Stimulated activated memory B cell treated with anti-CD40 and anti-IgM and Interleukin-4, amounts not matched to agents 10 μg/mL and 1 μg/mL and 100 μg/mL, for 72 hours (primary cell): ENCODE results near the gene NOD1.
"Not testable (repeated sequence)": the region's sequence is repeated elsewhere in the genome, so short reads cannot be mapped to it uniquely, and the experiment has no call there.

Source experiments
- ATAC-seq: fragments of 150-1000 bp; cut with Tn5 transposase; 2 replicates; pipeline ENCODE4 v1.10.0; 2021
- H3K27ac Mint-ChIP-seq: one replicate; pipeline ENCODE4 v1.8.0; 2022; ENCODE audit warnings: mild to moderate bottlenecking, mixed read lengths
- H3K27me3 Mint-ChIP-seq: one replicate; pipeline ENCODE4 v1.8.0; 2022; ENCODE audit warnings: mixed read lengths
- H3K36me3 Mint-ChIP-seq: one replicate; pipeline ENCODE4 v1.8.0; 2022; ENCODE audit warnings: mixed read lengths
- H3K4me1 Mint-ChIP-seq: one replicate; pipeline ENCODE4 v1.8.0; 2022; ENCODE audit warnings: mixed read lengths
- H3K4me3 Mint-ChIP-seq: one replicate; pipeline ENCODE4 v1.8.0; 2022; ENCODE audit warnings: mild to moderate bottlenecking, moderate library complexity, mixed read lengths
- H3K9me3 Mint-ChIP-seq: one replicate; pipeline ENCODE4 v1.8.0; 2022; ENCODE audit warnings: mixed read lengths

Gene NOD1, protein sequence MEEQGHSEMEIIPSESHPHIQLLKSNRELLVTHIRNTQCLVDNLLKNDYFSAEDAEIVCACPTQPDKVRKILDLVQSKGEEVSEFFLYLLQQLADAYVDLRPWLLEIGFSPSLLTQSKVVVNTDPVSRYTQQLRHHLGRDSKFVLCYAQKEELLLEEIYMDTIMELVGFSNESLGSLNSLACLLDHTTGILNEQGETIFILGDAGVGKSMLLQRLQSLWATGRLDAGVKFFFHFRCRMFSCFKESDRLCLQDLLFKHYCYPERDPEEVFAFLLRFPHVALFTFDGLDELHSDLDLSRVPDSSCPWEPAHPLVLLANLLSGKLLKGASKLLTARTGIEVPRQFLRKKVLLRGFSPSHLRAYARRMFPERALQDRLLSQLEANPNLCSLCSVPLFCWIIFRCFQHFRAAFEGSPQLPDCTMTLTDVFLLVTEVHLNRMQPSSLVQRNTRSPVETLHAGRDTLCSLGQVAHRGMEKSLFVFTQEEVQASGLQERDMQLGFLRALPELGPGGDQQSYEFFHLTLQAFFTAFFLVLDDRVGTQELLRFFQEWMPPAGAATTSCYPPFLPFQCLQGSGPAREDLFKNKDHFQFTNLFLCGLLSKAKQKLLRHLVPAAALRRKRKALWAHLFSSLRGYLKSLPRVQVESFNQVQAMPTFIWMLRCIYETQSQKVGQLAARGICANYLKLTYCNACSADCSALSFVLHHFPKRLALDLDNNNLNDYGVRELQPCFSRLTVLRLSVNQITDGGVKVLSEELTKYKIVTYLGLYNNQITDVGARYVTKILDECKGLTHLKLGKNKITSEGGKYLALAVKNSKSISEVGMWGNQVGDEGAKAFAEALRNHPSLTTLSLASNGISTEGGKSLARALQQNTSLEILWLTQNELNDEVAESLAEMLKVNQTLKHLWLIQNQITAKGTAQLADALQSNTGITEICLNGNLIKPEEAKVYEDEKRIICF

DNA sequence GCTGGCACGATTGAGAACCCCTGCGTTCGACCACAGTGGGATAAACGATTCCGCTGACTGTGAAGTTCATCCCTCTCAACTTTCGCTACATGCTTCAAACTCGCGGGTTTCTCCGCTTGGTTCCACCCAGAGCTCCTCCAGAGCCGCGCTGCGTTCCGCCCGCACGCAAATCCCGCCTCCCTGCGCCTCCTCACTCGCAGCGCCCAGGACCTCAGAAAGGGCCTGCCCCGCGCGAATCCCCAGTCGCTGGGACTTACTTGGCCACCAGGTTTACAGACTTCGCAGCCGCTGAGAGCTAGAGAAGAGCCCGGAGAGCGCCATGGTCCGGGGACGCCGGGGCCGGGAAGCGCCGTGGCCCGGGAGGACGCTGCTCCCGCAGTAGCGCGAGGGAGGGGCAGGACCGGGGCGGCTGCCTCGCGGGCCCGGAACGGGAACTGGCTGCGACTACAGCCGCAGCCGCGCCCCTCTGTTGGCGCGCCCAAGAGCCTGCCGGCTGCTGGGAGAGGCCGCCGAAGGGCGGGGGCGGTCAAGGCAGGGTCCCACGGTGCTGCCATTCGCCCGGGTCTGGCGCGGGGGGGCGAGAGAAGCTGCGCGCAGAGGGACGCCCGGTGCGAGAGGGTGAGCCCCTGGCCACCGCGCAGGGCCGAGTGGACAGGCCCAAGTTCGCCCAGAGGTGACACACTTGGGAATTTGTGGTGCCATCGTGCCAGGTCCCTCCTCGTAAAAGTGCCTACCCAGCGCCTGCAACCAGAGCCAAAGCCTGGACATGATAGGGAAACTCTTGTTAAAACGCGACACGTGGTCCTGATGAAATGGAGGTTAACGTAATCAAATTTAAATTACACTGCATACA is at the start of gene NOD1:
Gene NOD1 (minus strand): TSS at position 436 of the 853 bp plus-strand sequence. CDS start 21,863 bp downstream, outside the sequence.
- H3K27ac Mint-ChIP-seq = no peak within 1 kb of the TSS
- peaks cover 7% of the 10 kb centered on the region for H3K36me3 Mint-ChIP-seq
- H3K9me3 Mint-ChIP-seq = no peaks in the 10 kb centered on the region
- ATAC-seq = peak; percentile 96
- H3K27me3 Mint-ChIP-seq = no peaks in the 10 kb centered on the region
- H3K4me3 Mint-ChIP-seq = peak within 1 kb of the TSS; percentile 93
- peaks cover 49% of the 10 kb centered on the region for H3K4me1 Mint-ChIP-seq

DNA sequence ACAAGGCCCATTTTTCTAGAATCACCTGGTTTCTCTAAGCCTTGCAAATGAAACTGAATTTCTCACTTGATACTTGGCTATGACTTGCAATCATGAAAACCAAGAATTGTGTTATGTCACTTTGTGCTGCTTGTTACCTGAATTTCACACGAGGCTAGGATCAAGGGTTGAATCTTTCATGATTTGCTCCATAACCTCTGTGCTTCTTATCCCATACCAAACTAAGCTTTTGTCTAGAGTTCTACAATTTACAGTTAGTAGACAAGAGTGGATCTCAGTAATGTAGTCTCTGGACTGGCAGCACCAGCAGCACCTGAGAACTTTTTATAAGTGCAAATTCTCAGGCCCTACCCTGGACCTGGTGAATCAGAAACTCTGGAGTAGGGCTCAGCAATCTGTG is 48.7 kb upstream of the NOD1 start:
- not testable (repeated sequence) for H3K9me3 Mint-ChIP-seq, H3K4me1 Mint-ChIP-seq, H3K27me3 Mint-ChIP-seq, H3K27ac Mint-ChIP-seq, H3K4me3 Mint-ChIP-seq, ATAC-seq
- peaks cover 19% of the 10 kb centered on the region for H3K36me3 Mint-ChIP-seq

DNA sequence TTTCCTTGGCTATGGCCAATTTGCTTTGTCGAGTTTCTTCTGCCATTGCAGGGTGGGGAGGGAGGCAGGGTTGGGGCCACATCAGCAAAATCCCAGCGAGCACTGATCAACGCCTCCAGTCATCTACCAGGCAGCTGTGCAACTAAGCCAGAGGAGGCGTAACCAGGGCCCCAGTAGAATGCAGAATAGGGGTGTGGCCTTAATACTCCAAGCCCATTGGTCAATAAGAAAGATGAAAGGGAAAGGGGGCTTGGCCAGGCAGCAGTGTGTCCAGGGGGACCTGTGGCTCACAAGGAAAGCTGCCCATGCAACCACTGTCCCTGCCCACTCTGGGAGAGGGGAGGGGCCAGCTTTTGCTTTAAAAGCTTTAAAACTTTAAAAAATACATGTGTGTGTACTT is 47.6 kb upstream of the NOD1 start:
- H3K4me1 Mint-ChIP-seq = peaks cover 4% of the 10 kb centered on the region
- no peak overlapping the region for H3K4me3 Mint-ChIP-seq
- no peak for ATAC-seq
- H3K27ac Mint-ChIP-seq = no peak overlapping the region
- H3K27me3 Mint-ChIP-seq = no peaks in the 10 kb centered on the region
- H3K9me3 Mint-ChIP-seq = no peaks in the 10 kb centered on the region
- H3K36me3 Mint-ChIP-seq = peaks cover 20% of the 10 kb centered on the region

GRCh38 chr7:30525429-30525828 is 46.8 kb upstream of the NOD1 start:
- H3K4me1 Mint-ChIP-seq = peaks cover 11% of the 10 kb centered on the region
- peaks cover 20% of the 10 kb centered on the region for H3K36me3 Mint-ChIP-seq
- ATAC-seq = no peak
- H3K27me3 Mint-ChIP-seq = no peaks in the 10 kb centered on the region
- H3K4me3 Mint-ChIP-seq = no peak overlapping the region
- no peak overlapping the region for H3K27ac Mint-ChIP-seq
- no peaks in the 10 kb centered on the region for H3K9me3 Mint-ChIP-seq

DNA sequence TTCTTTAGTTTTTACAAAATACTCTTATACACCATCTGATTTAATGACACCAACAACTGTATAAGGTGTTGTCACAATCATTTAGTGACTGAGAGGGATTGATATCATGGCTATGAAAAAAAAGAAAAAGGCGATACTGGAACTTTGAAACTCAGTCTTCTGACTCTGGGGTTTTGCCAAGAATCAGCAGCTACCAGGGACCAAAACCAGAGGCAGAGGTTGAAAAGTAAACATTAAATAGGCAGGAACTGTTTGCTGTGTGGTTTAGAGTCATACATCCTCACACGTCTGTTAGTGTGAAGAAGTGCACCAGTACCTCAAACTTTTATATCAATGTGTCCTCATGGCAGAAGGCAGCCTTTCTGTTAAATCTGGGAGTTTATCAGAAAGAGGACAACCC is 46.0 kb upstream of the NOD1 start:
- H3K4me1 Mint-ChIP-seq = peaks cover 13% of the 10 kb centered on the region
- no peak overlapping the region for H3K27ac Mint-ChIP-seq
- peaks cover 20% of the 10 kb centered on the region for H3K36me3 Mint-ChIP-seq
- no peaks in the 10 kb centered on the region for H3K27me3 Mint-ChIP-seq
- H3K4me3 Mint-ChIP-seq = no peak overlapping the region
- ATAC-seq = no peak
- no peaks in the 10 kb centered on the region for H3K9me3 Mint-ChIP-seq

DNA sequence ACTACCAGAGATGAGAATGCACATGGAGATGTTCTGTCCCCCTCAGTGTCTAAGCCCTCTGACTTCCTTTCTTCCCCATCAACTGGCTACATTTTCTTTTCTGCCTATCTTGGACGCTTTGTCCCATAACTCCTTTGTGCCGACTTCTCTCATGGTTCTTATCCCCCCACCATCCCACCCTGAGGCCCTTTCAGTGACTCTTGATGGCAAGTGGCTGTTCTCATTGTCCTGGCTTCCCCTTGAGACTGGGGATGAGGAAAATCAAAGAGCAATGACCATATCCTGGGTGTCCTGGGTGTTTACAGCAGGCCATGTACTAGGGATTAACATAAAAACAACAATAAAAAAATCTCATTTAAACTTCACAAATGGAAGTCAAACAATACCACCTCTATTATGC is 44.9 kb upstream of the NOD1 start:
- no peak for ATAC-seq
- no peak overlapping the region for H3K4me3 Mint-ChIP-seq
- H3K36me3 Mint-ChIP-seq = peaks cover 14% of the 10 kb centered on the region
- H3K27ac Mint-ChIP-seq = no peak overlapping the region
- H3K9me3 Mint-ChIP-seq = no peaks in the 10 kb centered on the region
- H3K27me3 Mint-ChIP-seq = no peaks in the 10 kb centered on the region
- H3K4me1 Mint-ChIP-seq = peaks cover 13% of the 10 kb centered on the region

GRCh38 chr7:30522159-30522558 is 43.6 kb upstream of the NOD1 start:
- Mint-ChIP-seq H3K27me3 (no peaks in the 10 kb centered on the region), H3K4me1 (peaks cover 13% of the 10 kb centered on the region), H3K9me3 (no peaks in the 10 kb centered on the region), H3K36me3 (peaks cover 13% of the 10 kb centered on the region), H3K4me3 (no peak overlapping the region), H3K27ac (no peak overlapping the region)
- no peak for ATAC-seq

GRCh38 chr7:30521532-30521931 is 42.9 kb upstream of the NOD1 start:
- Mint-ChIP-seq H3K27me3 (no peaks in the 10 kb centered on the region), H3K36me3 (peaks cover 13% of the 10 kb centered on the region), H3K27ac (no peak overlapping the region), H3K4me1 (peaks cover 13% of the 10 kb centered on the region), H3K9me3 (no peaks in the 10 kb centered on the region), H3K4me3 (no peak overlapping the region)
- no peak for ATAC-seq

- H3K4me1 Mint-ChIP-seq = peaks cover 13% of the 10 kb centered on the region
Measured at GRCh38 chr7:30519122-30519521, 40.5 kb upstream of the NOD1 start.

GRCh38 chr7:30515761-30516160 is 37.2 kb upstream of the NOD1 start:
- H3K36me3 Mint-ChIP-seq = no peaks in the 10 kb centered on the region
- no peaks in the 10 kb centered on the region for H3K27me3 Mint-ChIP-seq
- no peak for ATAC-seq
- H3K27ac Mint-ChIP-seq = no peak overlapping the region
- peaks cover 5% of the 10 kb centered on the region for H3K4me1 Mint-ChIP-seq
- H3K9me3 Mint-ChIP-seq = no peaks in the 10 kb centered on the region
- H3K4me3 Mint-ChIP-seq = no peak overlapping the region

More at GRCh38 chr7:30519122-30519521, 40.5 kb upstream of the NOD1 start:
- H3K9me3 Mint-ChIP-seq = no peaks in the 10 kb centered on the region
- ATAC-seq = no peak
- peaks cover 13% of the 10 kb centered on the region for H3K36me3 Mint-ChIP-seq
- H3K27ac Mint-ChIP-seq = no peak overlapping the region
- no peaks in the 10 kb centered on the region for H3K27me3 Mint-ChIP-seq
- H3K4me3 Mint-ChIP-seq = no peak overlapping the region

DNA sequence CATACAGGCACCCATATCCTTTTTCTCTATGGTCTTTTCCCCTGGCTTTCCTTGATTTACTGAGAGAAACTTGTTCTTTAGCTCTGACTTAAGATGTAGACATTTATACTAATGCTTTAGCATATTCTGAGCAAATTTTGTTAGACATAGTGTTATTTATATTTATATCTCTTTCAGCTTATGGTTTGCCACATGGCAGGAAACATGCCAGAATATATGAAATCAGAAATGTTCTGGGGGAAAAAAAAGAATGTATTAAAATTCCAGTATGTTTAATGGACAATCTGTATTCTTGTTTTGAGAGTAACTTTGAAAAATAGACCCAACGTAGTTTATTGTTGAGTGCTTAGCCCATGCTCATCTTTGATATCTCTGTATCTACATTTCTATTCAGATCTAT is 36.2 kb upstream of the NOD1 start:
- H3K9me3 Mint-ChIP-seq = no peaks in the 10 kb centered on the region
- no peaks in the 10 kb centered on the region for H3K36me3 Mint-ChIP-seq
- no peak overlapping the region for H3K4me3 Mint-ChIP-seq
- ATAC-seq = no peak
- H3K27me3 Mint-ChIP-seq = no peaks in the 10 kb centered on the region
- no peaks in the 10 kb centered on the region for H3K4me1 Mint-ChIP-seq
- no peak overlapping the region for H3K27ac Mint-ChIP-seq

GRCh38 chr7:30514177-30514576 is 35.6 kb upstream of the NOD1 start:
- no peaks in the 10 kb centered on the region for H3K36me3 Mint-ChIP-seq
- H3K27ac Mint-ChIP-seq = no peak overlapping the region
- H3K4me3 Mint-ChIP-seq = no peak overlapping the region

GRCh38 chr7:30513762-30514161 is 35.2 kb upstream of the NOD1 start:
- H3K27me3 Mint-ChIP-seq = no peaks in the 10 kb centered on the region
- H3K36me3 Mint-ChIP-seq = no peaks in the 10 kb centered on the region
- no peak for ATAC-seq
- H3K9me3 Mint-ChIP-seq = no peaks in the 10 kb centered on the region
- no peak overlapping the region for H3K27ac Mint-ChIP-seq
- H3K4me3 Mint-ChIP-seq = no peak overlapping the region
- no peaks in the 10 kb centered on the region for H3K4me1 Mint-ChIP-seq

More at GRCh38 chr7:30514177-30514576, 35.6 kb upstream of the NOD1 start:
- H3K27me3 Mint-ChIP-seq = no peaks in the 10 kb centered on the region
- no peak for ATAC-seq
- no peaks in the 10 kb centered on the region for H3K9me3 Mint-ChIP-seq
- H3K4me1 Mint-ChIP-seq = no peaks in the 10 kb centered on the region

DNA sequence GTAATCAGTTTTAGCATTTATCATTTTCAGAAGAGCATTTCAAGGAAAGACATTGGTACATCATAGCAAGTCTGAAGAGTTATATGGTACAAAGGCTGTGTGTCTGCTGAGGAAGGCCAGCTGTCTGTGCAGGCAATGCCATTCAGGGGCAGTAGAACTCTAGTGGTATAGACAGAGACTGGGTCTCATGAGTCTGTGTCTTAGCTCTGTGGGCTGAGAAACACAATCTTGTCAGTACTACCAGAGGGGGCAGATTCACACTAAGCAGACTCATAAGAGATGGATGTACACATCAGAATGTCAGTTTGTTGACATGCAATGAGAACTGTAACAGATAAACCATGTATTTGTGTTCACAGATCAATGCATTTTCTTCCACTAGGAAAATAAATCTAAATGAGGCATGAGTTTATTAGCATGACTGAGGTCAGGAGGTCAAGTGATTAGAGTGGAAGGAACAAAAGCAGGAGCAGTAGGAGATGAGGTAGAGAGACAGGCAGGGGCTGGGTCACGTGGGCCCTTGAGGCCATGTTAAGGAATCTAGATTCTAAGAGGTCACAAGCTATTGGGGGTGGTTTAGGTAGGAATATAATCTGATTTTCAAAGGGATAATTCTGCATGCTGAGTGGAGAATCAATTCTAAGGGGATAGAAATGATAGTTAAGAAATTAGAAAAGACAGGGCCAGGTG is 33.5 kb upstream of the NOD1 start:
- Mint-ChIP-seq H3K36me3 (no peaks in the 10 kb centered on the region), H3K4me3 (no peak overlapping the region), H3K27ac (no peak overlapping the region), H3K27me3 (no peaks in the 10 kb centered on the region), H3K9me3 (no peaks in the 10 kb centered on the region), H3K4me1 (no peaks in the 10 kb centered on the region)
- no peak for ATAC-seq
